ENCODE results near the gene DUSP23. TPM values are rescaled to one million over a fixed set of nuclear protein-coding genes. Genes with fewer than 3 reads are reported as not detected.
A peak's percentile ranks its signal among the peaks of the same experiment; 100 is the strongest.

The DUSP23 gene
- total RNA-seq, 1 donor from 2014 or later = 16.9 TPM

GRCh38 chr1:159829822-159830465 lies 49.2 kb downstream of the DUSP23 start:
- no peak for DNase-seq (ENCODE audit: low spot score)
- Mint-ChIP-seq H3K27me3 (ENCODE audit: low read depth) (no peaks in the 10 kb centered on the region), H3K4me1 (ENCODE audit: low read depth) (peaks cover 23% of the 10 kb centered on the region), H3K4me3 (ENCODE audit: unreplicated experiment) (no peak overlapping the region), H3K36me3 (ENCODE audit: low read depth) (no peaks in the 10 kb centered on the region), H3K27ac (ENCODE audit: unreplicated experiment) (peak overlapping the region; percentile 45), H3K9me3 (ENCODE audit: low read depth) (no peaks in the 10 kb centered on the region)
- TF ChIP-seq CTCF (IDR thresholded peaks at IDR 0.05) = no peak

- Mint-ChIP-seq H3K4me3 (ENCODE audit: unreplicated experiment) (no peak overlapping the region), H3K36me3 (ENCODE audit: low read depth) (peaks cover 1% of the 10 kb centered on the region), H3K4me1 (ENCODE audit: low read depth) (peaks cover 16% of the 10 kb centered on the region), H3K27ac (ENCODE audit: unreplicated experiment) (no peak overlapping the region), H3K27me3 (ENCODE audit: low read depth) (no peaks in the 10 kb centered on the region), H3K9me3 (ENCODE audit: low read depth) (no peaks in the 10 kb centered on the region)
- DNase-seq (ENCODE audit: low spot score) = no peak
- no peak for TF ChIP-seq CTCF (IDR thresholded peaks at IDR 0.05)
Observed at GRCh38 chr1:159830722-159831121, 50.0 kb downstream of the DUSP23 start.

GRCh38 chr1:159831412-159832141 lies 50.8 kb downstream of the DUSP23 start:
- no peak for DNase-seq (ENCODE audit: low spot score)
- Mint-ChIP-seq H3K9me3 (ENCODE audit: low read depth) (no peaks in the 10 kb centered on the region), H3K4me1 (ENCODE audit: low read depth) (peaks cover 10% of the 10 kb centered on the region), H3K4me3 (ENCODE audit: unreplicated experiment) (no peak overlapping the region), H3K27ac (ENCODE audit: unreplicated experiment) (no peak overlapping the region), H3K27me3 (ENCODE audit: low read depth) (no peaks in the 10 kb centered on the region), H3K36me3 (ENCODE audit: low read depth) (peaks cover 6% of the 10 kb centered on the region)
- TF ChIP-seq CTCF (IDR thresholded peaks at IDR 0.05) = no peak

Other genes starting within 250 kb of the DUSP23 start
- not detected in 3 replicates for gene OR10J5, start 245.0 kb upstream of the DUSP23 start, total RNA-seq
- gene APCS, start 193.1 kb upstream of the DUSP23 start, total RNA-seq = not detected in 3 replicates
- gene CRP, start 66.4 kb upstream of the DUSP23 start, total RNA-seq = not detected in 3 replicates
- gene FCRL6, start 21.4 kb downstream of the DUSP23 start, total RNA-seq = not detected in 3 replicates
- gene SLAMF8, start 45.9 kb downstream of the DUSP23 start, total RNA-seq = not detected in 3 replicates
- gene VSIG8, start 81.7 kb downstream of the DUSP23 start, total RNA-seq = not detected in 3 replicates
- 0.37 to 0.95 TPM (median 0.73 TPM) in 3 replicates for gene CFAP45, start 119.2 kb downstream of the DUSP23 start, total RNA-seq
- gene TAGLN2, start 144.5 kb downstream of the DUSP23 start, total RNA-seq = 222 to 392 TPM (median 388 TPM) in 3 replicates
- gene IGSF9, start 164.7 kb downstream of the DUSP23 start, total RNA-seq = not detected in 3 replicates
- gene SLAMF9, start 173.3 kb downstream of the DUSP23 start, total RNA-seq = not detected in 3 replicates